HepG2 (cell line): ENCODE data around the gene DTHD1. TPM values are rescaled to one million over a fixed set of nuclear protein-coding genes. Genes with fewer than 3 reads are reported as not detected.

ENCODE experiments used
- ATAC-seq: fragments of 200-7000 bp; cut with Tn5 transposase; 3 replicates; pipeline ENCODE4 v1.9.1; 2020; ENCODE audit warnings: mild to moderate bottlenecking, moderate library complexity
- BruUV-seq: library from RNA; stranded (reverse); fragments of 400-500 nt; replicated peaks from 2 replicates; lab custom pipeline; 2021; lab: Mats Ljungman, UMichigan
- CTCF ChIA-PET: fragments of 300-600 bp; formaldehyde crosslinking; extraction: SDS; loops from one replicate; lab custom pipeline; 2021; ENCODE audit warnings: low total read pairs, inconsistent platforms, low intra/inter-chr PET ratio; lab: Yijun Ruan, JAX
- POLR2A ChIA-PET: fragments of 350-600 bp; sonication (Branson Sonifier 250); formaldehyde crosslinking; loops from one replicate; lab custom pipeline; 2020; ENCODE audit warnings: antibody characterized with exemption, inconsistent platforms; lab: Yijun Ruan, JAX
- DNase-seq: peaks from one replicate; pipeline ENCODE4 v3.0.0-alpha.2; 2015; ENCODE audit warnings: low spot score
- FAIRE-seq: peaks from 3 replicates; lab custom pipeline; 2011; peaks lifted over from hg19 to GRCh38; lab: Jason Lieb, UNC
- H2AFZ ChIP-seq: one replicate; pipeline ENCODE4 v1.6.1; 2011; ENCODE audit warnings: low read length, inconsistent platforms
- H3K27ac ChIP-seq: fragments of 300-600 bp; 3 replicates; pipeline ENCODE4 v1.8.0; 2011; ENCODE audit warnings: mixed run types, mild to moderate bottlenecking, mixed read lengths, low read length, inconsistent platforms; ENCODE audit not compliant: insufficient read depth; ENCODE audit errors: extremely low read length
- H3K27me3 ChIP-seq, 2 experiments: fragments of 200-600 bp in 1 of 2; 2 replicates in 1 of 2; 3 replicates in 1 of 2; pipeline versions ENCODE4 v1.6.0 to v1.8.0; 2011; ENCODE audit warnings: low read length in 2 of 2, mild to moderate bottlenecking in 2 of 2, moderate library complexity in 2 of 2, inconsistent platforms in 1 of 2; ENCODE audit not compliant: insufficient read depth in 2 of 2, control insufficient read depth in 1 of 2
- H3K36me3 ChIP-seq, 2 experiments: fragments of 200-600 bp in 1 of 2; replicated peaks in 1 of 2; 2 replicates in 1 of 2; 3 replicates in 1 of 2; pipeline versions ENCODE4 v1.5.1 to v1.8.0; 2011; ENCODE audit warnings: low read length in 2 of 2, inconsistent platforms in 1 of 2; ENCODE audit not compliant: insufficient read depth in 2 of 2, control insufficient read depth in 1 of 2
- H3K4me1 ChIP-seq: 2 replicates; pipeline ENCODE4 v1.5.1; 2012; ENCODE audit warnings: low read length, inconsistent platforms; ENCODE audit not compliant: insufficient read depth
- H3K4me2 ChIP-seq: 2 replicates; pipeline ENCODE4 v1.6.0; 2011; ENCODE audit warnings: low read depth, low read length, inconsistent platforms
- H3K4me3 ChIP-seq, 3 experiments: fragments of 200-600 bp in 1 of 3; sonication (generic), shearing (Covaris generic) in 1 of 3; replicated peaks in 1 of 3; 2 replicates each; pipeline ENCODE4 v1.5.1; 2011 to 2016; ENCODE audit warnings: low read length in 3 of 3, inconsistent platforms in 2 of 3, low read depth in 2 of 3, mild to moderate bottlenecking in 2 of 3, control low read depth in 1 of 3, mixed read lengths in 1 of 3; ENCODE audit not compliant: insufficient read depth in 1 of 3
- H3K79me2 ChIP-seq: one replicate; pipeline ENCODE4 v1.6.1; 2011; ENCODE audit warnings: low read length, inconsistent platforms; ENCODE audit not compliant: insufficient read depth
- H3K9ac ChIP-seq: 2 replicates; pipeline ENCODE4 v1.6.0; 2011; ENCODE audit warnings: mild to moderate bottlenecking, low read depth, low read length, inconsistent platforms; ENCODE audit not compliant: insufficient read depth
- H3K9me3 ChIP-seq: 2 replicates; pipeline ENCODE4 v1.5.1; 2012; ENCODE audit warnings: mild to moderate bottlenecking, low read length
- H4K20me1 ChIP-seq: 2 replicates; pipeline ENCODE4 v1.6.0; 2011; ENCODE audit warnings: inconsistent platforms, mild to moderate bottlenecking, low read length, moderate library complexity; ENCODE audit not compliant: insufficient read depth
- SALL2 ChIP-seq: sonication (generic); formaldehyde crosslinking; IDR thresholded peaks from 2 replicates; pipeline ENCODE4 v1.8.1; 2023; ENCODE audit warnings: mild to moderate bottlenecking, missing genetic modification reagents, inconsistent platforms
- SUZ12 ChIP-seq: fragments of 150-350 bp; IDR thresholded peaks from 2 replicates; pipeline ENCODE4 v1.6.1; 2014; ENCODE audit warnings: low read depth, low read length
- TCF12 ChIP-seq, 2 experiments: fragments of 450-650 bp in 1 of 2; sonication (generic) in 1 of 2; formaldehyde crosslinking in 1 of 2; IDR thresholded peaks; 2 replicates each; pipeline versions ENCODE4 v1.6.1 to v1.8.0; 2017 to 2022; ENCODE audit warnings: antibody characterized with exemption in 1 of 2, mild to moderate bottlenecking in 1 of 2, missing genetic modification reagents in 1 of 2, moderate library complexity in 1 of 2
- TCF7 ChIP-seq: sonication (generic); IDR thresholded peaks from 2 replicates; pipeline ENCODE4 v1.6.1; 2016; ENCODE audit warnings: antibody characterized with exemption, low read depth
- ZFY ChIP-seq: sonication (generic); formaldehyde crosslinking; IDR thresholded peaks from 2 replicates; pipeline ENCODE4 v1.4.0; 2020; ENCODE audit warnings: missing genetic modification reagents
- ZNF101 ChIP-seq: sonication (generic); formaldehyde crosslinking; IDR thresholded peaks from 2 replicates; pipeline ENCODE4 v1.4.0; 2020; ENCODE audit warnings: mild to moderate bottlenecking, low read depth, missing genetic modification reagents, borderline replicate concordance
- ZNF335 ChIP-seq: sonication (generic); formaldehyde crosslinking; IDR thresholded peaks from 2 replicates; pipeline ENCODE4 v1.4.0; 2020; ENCODE audit warnings: missing genetic modification reagents
- ZNF598 ChIP-seq: sonication (generic); formaldehyde crosslinking; IDR thresholded peaks from 2 replicates; pipeline ENCODE4 v1.5.1; 2020; ENCODE audit warnings: mild to moderate bottlenecking, missing genetic modification reagents, borderline replicate concordance
- ZNF777 ChIP-seq: sonication (generic); formaldehyde crosslinking; IDR thresholded peaks from 2 replicates; pipeline ENCODE4 v1.4.0; 2020; ENCODE audit warnings: missing genetic modification reagents
- ZSCAN20 ChIP-seq: sonication (generic); formaldehyde crosslinking; IDR thresholded peaks from 2 replicates; pipeline ENCODE4 v1.4.0; 2020; ENCODE audit warnings: missing genetic modification reagents, mild to moderate bottlenecking, borderline replicate concordance
- WGBS: methylation state at CpG from one replicate; pipeline ENCODE4 v1.1.6; 2017; ENCODE audit warnings: low lambda C conversion rate; 5-methylcytosine and 5-hydroxymethylcytosine counted together
- in situ Hi-C: cut with HindIII; loops from 2 replicates; pipeline ENCODE4 v1.10.0; 2017; ENCODE audit warnings: low pct_unique_long_range_greater_than_20kb; ENCODE audit not compliant: extremely low pct_ligation_motif_present
- intact Hi-C: fragments of 100-400 bp; cut with micrococcal nuclease; formaldehyde crosslinking; loops from one replicate; pipeline ENCODE4 v1.10.0; 2022; ENCODE audit not compliant: unreplicated experiment
- polyA plus RNA-seq, 8 experiments: library from polyadenylated mRNA; depleted of rRNA in 3 of 8; stranded (reverse) in 7 of 8; unstranded in 1 of 8; fragments of >200 nt; fragmentation: Illumina TruSeq in 4 of 8; extraction: Trizol in 4 of 8; gene quantifications; 2 replicates each; pipeline versions ENCODE4 v1.2.1 to v1.2.3, GENCODE V29; 2011 to 2016; ENCODE audit warnings: low read depth in 4 of 8, missing spikeins in 1 of 8, mixed read lengths in 1 of 8; ENCODE audit not compliant: insufficient read depth in 1 of 8
- total RNA-seq, 5 experiments: library from RNA; depleted of rRNA; stranded (reverse); fragments of >200 nt; fragmentation: Illumina TruSeq; extraction: Trizol; gene quantifications; 2 replicates each; pipeline ENCODE4 v1.2.3, GENCODE V29; 2016; ENCODE audit warnings: low read depth in 1 of 5
- TF ChIP-seq, protein P1 (sequence below): sonication (generic); formaldehyde crosslinking; IDR thresholded peaks from 2 replicates; pipeline ENCODE4 v1.4.0; 2020; ENCODE audit warnings: mild to moderate bottlenecking, missing genetic modification reagents
- TF ChIP-seq, protein P2 (sequence below): sonication (generic); formaldehyde crosslinking; IDR thresholded peaks from 2 replicates; pipeline ENCODE4 v1.4.0; 2020; ENCODE audit warnings: mild to moderate bottlenecking, low read depth, missing genetic modification reagents
- TF ChIP-seq, protein P3 (sequence below): sonication (generic); formaldehyde crosslinking; IDR thresholded peaks from 2 replicates; pipeline ENCODE4 v1.8.1; 2023; ENCODE audit warnings: mild to moderate bottlenecking, missing genetic modification reagents, borderline replicate concordance
- TF ChIP-seq, protein P4 (sequence below): IDR thresholded peaks from 2 replicates; pipeline ENCODE4 v1.6.1; 2018; ENCODE audit warnings: missing genetic modification reagents, mild to moderate bottlenecking, missing compliant biosample characterization
- TF ChIP-seq, protein P5 (sequence below): sonication (generic); formaldehyde crosslinking; IDR thresholded peaks from 2 replicates; pipeline ENCODE4 v1.4.0; 2020; ENCODE audit warnings: mild to moderate bottlenecking, missing genetic modification reagents
- TF ChIP-seq, protein P6 (sequence below): sonication (generic); formaldehyde crosslinking; IDR thresholded peaks from 2 replicates; pipeline ENCODE4 v1.4.0; 2020; ENCODE audit warnings: missing genetic modification reagents, borderline replicate concordance

Gene DTHD1
- total and polyA plus RNA-seq, 2 of the 13 experiments (the other 11 are each of a cell fraction or from before 2014, with no cell fraction given) = not detected

DNA sequence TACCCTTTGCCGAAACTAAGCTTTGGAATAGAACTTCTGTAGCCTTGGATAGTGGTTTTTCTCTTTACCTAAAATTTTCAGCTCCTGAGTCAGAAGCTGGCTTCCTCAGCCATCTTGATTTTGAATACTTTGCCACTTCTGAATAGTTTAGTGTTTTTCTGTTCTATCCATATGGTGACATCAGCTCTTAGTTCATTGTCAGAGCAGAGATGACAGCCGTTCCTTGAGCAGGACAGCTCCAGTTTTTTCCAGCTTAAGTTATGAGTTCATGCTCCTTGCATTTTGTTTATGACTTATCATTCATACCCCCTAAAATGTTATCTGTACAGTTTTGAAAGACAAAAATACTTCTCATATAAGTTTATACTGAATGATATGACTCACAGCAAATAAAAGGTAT lies 47.8 kb downstream of the DTHD1 start:
- ATAC-seq (no peak), FAIRE-seq (no peak), DNase-seq (no peak)
- CTCF ChIA-PET = no interaction called here
- no peaks in the 10 kb centered on the region for H4K20me1 ChIP-seq
- no peak overlapping the region for H3K9ac ChIP-seq
- no peaks in the 10 kb centered on the region for H3K36me3 ChIP-seq
- in situ Hi-C loops = no loop called here
- no peak overlapping the region for H3K4me3 ChIP-seq
- H3K9me3 ChIP-seq = no peaks in the 10 kb centered on the region
- H3K27me3 ChIP-seq = no peaks in the 10 kb centered on the region
- no peaks in the 10 kb centered on the region for H3K79me2 ChIP-seq
- no peak overlapping the region for H2AFZ ChIP-seq
- BruUV-seq = no TSS peak
- no peak overlapping the region for H3K27ac ChIP-seq
- WGBS = 24% methylated on average over 2 of the region's 2 CpGs
- no peak overlapping the region for H3K4me2 ChIP-seq
- intact Hi-C loops = no loop called here
- POLR2A ChIA-PET = no interaction called here
- H3K4me1 ChIP-seq = no peaks in the 10 kb centered on the region
- TF ChIP-seq SUZ12 (no peak), ZFY (CRISPR knock-in tag) (no peak), TCF12 (IDR thresholded peaks at IDR 0.05) (no peak), TCF12 (CRISPR knock-in tag; IDR thresholded peaks at IDR 0.05) (no peak), TCF7 (no peak), SALL2 (CRISPR knock-in tag) (no peak), ZNF101 (CRISPR knock-in tag) (no peak), ZSCAN20 (CRISPR knock-in tag) (no peak), ZNF777 (CRISPR knock-in tag) (no peak), ZNF598 (CRISPR knock-in tag) (no peak), ZNF335 (no peak)
- TF ChIP-seq, protein P1, sequence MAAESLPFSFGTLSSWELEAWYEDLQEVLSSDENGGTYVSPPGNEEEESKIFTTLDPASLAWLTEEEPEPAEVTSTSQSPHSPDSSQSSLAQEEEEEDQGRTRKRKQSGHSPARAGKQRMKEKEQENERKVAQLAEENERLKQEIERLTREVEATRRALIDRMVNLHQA (CRISPR knock-in tag) = no peak
- TF ChIP-seq, protein P2, sequence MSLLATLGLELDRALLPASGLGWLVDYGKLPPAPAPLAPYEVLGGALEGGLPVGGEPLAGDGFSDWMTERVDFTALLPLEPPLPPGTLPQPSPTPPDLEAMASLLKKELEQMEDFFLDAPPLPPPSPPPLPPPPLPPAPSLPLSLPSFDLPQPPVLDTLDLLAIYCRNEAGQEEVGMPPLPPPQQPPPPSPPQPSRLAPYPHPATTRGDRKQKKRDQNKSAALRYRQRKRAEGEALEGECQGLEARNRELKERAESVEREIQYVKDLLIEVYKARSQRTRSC = no peak
- TF ChIP-seq, protein P3, sequence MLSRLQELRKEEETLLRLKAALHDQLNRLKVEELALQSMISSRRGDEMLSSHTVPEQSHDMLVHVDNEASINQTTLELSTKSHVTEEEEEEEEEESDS = no peak
- TF ChIP-seq, protein P4, sequence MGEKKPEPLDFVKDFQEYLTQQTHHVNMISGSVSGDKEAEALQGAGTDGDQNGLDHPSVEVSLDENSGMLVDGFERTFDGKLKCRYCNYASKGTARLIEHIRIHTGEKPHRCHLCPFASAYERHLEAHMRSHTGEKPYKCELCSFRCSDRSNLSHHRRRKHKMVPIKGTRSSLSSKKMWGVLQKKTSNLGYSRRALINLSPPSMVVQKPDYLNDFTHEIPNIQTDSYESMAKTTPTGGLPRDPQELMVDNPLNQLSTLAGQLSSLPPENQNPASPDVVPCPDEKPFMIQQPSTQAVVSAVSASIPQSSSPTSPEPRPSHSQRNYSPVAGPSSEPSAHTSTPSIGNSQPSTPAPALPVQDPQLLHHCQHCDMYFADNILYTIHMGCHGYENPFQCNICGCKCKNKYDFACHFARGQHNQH (CRISPR knock-in tag) = no peak
- TF ChIP-seq, protein P5, sequence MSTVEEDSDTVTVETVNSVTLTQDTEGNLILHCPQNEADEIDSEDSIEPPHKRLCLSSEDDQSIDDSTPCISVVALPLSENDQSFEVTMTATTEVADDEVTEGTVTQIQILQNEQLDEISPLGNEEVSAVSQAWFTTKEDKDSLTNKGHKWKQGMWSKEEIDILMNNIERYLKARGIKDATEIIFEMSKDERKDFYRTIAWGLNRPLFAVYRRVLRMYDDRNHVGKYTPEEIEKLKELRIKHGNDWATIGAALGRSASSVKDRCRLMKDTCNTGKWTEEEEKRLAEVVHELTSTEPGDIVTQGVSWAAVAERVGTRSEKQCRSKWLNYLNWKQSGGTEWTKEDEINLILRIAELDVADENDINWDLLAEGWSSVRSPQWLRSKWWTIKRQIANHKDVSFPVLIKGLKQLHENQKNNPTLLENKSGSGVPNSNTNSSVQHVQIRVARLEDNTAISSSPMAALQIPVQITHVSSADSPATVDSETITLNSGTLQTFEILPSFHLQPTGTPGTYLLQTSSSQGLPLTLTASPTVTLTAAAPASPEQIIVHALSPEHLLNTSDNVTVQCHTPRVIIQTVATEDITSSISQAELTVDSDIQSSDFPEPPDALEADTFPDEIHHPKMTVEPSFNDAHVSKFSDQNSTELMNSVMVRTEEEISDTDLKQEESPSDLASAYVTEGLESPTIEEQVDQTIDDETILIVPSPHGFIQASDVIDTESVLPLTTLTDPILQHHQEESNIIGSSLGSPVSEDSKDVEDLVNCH = no peak
- TF ChIP-seq, protein P6, sequence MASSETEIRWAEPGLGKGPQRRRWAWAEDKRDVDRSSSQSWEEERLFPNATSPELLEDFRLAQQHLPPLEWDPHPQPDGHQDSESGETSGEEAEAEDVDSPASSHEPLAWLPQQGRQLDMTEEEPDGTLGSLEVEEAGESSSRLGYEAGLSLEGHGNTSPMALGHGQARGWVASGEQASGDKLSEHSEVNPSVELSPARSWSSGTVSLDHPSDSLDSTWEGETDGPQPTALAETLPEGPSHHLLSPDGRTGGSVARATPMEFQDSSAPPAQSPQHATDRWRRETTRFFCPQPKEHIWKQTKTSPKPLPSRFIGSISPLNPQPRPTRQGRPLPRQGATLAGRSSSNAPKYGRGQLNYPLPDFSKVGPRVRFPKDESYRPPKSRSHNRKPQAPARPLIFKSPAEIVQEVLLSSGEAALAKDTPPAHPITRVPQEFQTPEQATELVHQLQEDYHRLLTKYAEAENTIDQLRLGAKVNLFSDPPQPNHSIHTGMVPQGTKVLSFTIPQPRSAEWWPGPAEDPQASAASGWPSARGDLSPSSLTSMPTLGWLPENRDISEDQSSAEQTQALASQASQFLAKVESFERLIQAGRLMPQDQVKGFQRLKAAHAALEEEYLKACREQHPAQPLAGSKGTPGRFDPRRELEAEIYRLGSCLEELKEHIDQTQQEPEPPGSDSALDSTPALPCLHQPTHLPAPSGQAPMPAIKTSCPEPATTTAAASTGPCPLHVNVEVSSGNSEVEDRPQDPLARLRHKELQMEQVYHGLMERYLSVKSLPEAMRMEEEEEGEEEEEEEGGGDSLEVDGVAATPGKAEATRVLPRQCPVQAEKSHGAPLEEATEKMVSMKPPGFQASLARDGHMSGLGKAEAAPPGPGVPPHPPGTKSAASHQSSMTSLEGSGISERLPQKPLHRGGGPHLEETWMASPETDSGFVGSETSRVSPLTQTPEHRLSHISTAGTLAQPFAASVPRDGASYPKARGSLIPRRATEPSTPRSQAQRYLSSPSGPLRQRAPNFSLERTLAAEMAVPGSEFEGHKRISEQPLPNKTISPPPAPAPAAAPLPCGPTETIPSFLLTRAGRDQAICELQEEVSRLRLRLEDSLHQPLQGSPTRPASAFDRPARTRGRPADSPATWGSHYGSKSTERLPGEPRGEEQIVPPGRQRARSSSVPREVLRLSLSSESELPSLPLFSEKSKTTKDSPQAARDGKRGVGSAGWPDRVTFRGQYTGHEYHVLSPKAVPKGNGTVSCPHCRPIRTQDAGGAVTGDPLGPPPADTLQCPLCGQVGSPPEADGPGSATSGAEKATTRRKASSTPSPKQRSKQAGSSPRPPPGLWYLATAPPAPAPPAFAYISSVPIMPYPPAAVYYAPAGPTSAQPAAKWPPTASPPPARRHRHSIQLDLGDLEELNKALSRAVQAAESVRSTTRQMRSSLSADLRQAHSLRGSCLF (CRISPR knock-in tag) = no peak
